GM12878 (cell line): ENCODE measurements around the gene UBR3. TPM values are rescaled to one million over a fixed set of nuclear protein-coding genes. Genes with fewer than 3 reads are reported as not detected.

Experiments
- ATAC-seq: fragments of 200-7000 bp; cut with Tn5 transposase; 3 replicates; pipeline ENCODE4 v1.9.1; 2020; ENCODE audit warnings: mild to moderate bottlenecking, moderate library complexity
- BruUV-seq: library from RNA; stranded (reverse); fragments of 400-500 nt; replicated peaks from 2 replicates; lab custom pipeline; 2021; lab: Mats Ljungman, UMichigan
- CTCF ChIA-PET: fragments of 300-600 bp; sonication (Branson Sonifier 250); formaldehyde crosslinking; extraction: SDS; loops from one replicate; lab custom pipeline; 2021; ENCODE audit warnings: inconsistent platforms; lab: Yijun Ruan, JAX
- POLR2A ChIA-PET: fragments of 350-600 bp; formaldehyde crosslinking; extraction: SDS; loops from one replicate; lab custom pipeline; 2021; ENCODE audit warnings: inconsistent platforms; lab: Charles Lee
- RAD21 ChIA-PET: fragments of 300-600 bp; sonication (Branson Sonifier 250); formaldehyde crosslinking; loops from one replicate; lab custom pipeline; 2023; ENCODE audit warnings: antibody characterized with exemption; ENCODE audit not compliant: unreplicated experiment; lab: Charles Lee
- SMC1A ChIA-PET: fragments of 300-600 bp; sonication (Branson Sonifier 250); formaldehyde crosslinking; loops from one replicate; lab custom pipeline; 2023; ENCODE audit not compliant: unreplicated experiment, uncharacterized antibody; lab: Charles Lee
- DNase-seq: peaks from one replicate; pipeline ENCODE4 v3.0.0-alpha.2; 2011; ENCODE audit warnings: low read depth, low spot score
- FAIRE-seq: peaks from 3 replicates; lab custom pipeline; 2011; peaks lifted over from hg19 to GRCh38; lab: Jason Lieb, UNC
- H2AFZ ChIP-seq: 2 replicates; pipeline ENCODE4 v1.6.0; 2011; ENCODE audit warnings: low read depth, low read length, control low read depth; ENCODE audit not compliant: control insufficient read depth
- H3K27ac ChIP-seq: 2 replicates; pipeline ENCODE4 v1.5.1; 2011; ENCODE audit warnings: control low read depth; ENCODE audit not compliant: control insufficient read depth, insufficient read depth
- H3K27me3 ChIP-seq, 2 experiments: replicated peaks in 1 of 2; 2 replicates each; pipeline versions ENCODE4 v1.6.0 to v1.6.1; 2011; ENCODE audit warnings: low read length in 1 of 2; ENCODE audit not compliant: control insufficient read depth in 2 of 2, insufficient read depth in 2 of 2
- H3K36me3 ChIP-seq, 2 experiments: 2 replicates each; pipeline ENCODE4 v1.5.1; 2011; ENCODE audit warnings: low read length in 1 of 2; ENCODE audit not compliant: control insufficient read depth in 2 of 2, insufficient read depth in 2 of 2
- H3K4me1 ChIP-seq: 2 replicates; pipeline ENCODE4 v1.6.1; 2011; ENCODE audit warnings: mild to moderate bottlenecking, low read length, moderate library complexity, mixed read lengths; ENCODE audit not compliant: control insufficient read depth, insufficient read depth
- H3K4me2 ChIP-seq: 2 replicates; pipeline ENCODE4 v1.6.0; 2011; ENCODE audit warnings: control low read depth; ENCODE audit not compliant: control insufficient read depth, insufficient read depth
- H3K4me3 ChIP-seq: fragments of 200-600 bp; sonication (generic); 2 replicates; pipeline ENCODE4 v1.5.1; 2016
- H3K79me2 ChIP-seq: 2 replicates; pipeline ENCODE4 v1.6.0; 2011; ENCODE audit warnings: low read length; ENCODE audit not compliant: control insufficient read depth, insufficient read depth
- H3K9ac ChIP-seq: 2 replicates; pipeline ENCODE4 v1.8.0; 2011; ENCODE audit warnings: low read length, control low read depth, mixed read lengths; ENCODE audit not compliant: control insufficient read depth, insufficient read depth
- H3K9me3 ChIP-seq: replicated peaks from 3 replicates; pipeline ENCODE4 v1.5.1; 2011; ENCODE audit warnings: mild to moderate bottlenecking, low read length; ENCODE audit not compliant: control insufficient read depth, insufficient read depth
- H4K20me1 ChIP-seq: 2 replicates; pipeline ENCODE4 v1.6.0; 2011; ENCODE audit not compliant: control insufficient read depth, insufficient read depth
- ATF7 ChIP-seq: fragments of 450-650 bp; IDR thresholded peaks from 2 replicates; pipeline ENCODE4 v1.6.1; 2016; ENCODE audit warnings: low read depth, mild to moderate bottlenecking
- CHD1 ChIP-seq: IDR thresholded peaks from 2 replicates; pipeline ENCODE4 v1.6.1; 2012; ENCODE audit warnings: low read depth, low read length, improper control_type of control experiment
- HDAC6 ChIP-seq: fragments of 200-600 bp; sonication (generic); IDR thresholded peaks from one replicate; pipeline ENCODE4 v1.8.0; 2017; ENCODE audit warnings: antibody characterized with exemption; ENCODE audit not compliant: unreplicated experiment
- KAT2A ChIP-seq: conservative IDR thresholded peaks from 2 replicates; pipeline ENCODE4 v1.6.1; 2011; ENCODE audit warnings: low read depth, low read length; ENCODE audit not compliant: control insufficient read depth
- MEF2A ChIP-seq: IDR thresholded peaks from 2 replicates; pipeline ENCODE4 v1.6.1; 2011; ENCODE audit warnings: low read depth, mild to moderate bottlenecking, low read length, moderate library complexity; ENCODE audit not compliant: insufficient read depth
- MXI1 ChIP-seq: fragments of 150-350 bp; IDR thresholded peaks from 2 replicates; pipeline ENCODE4 v1.6.1; 2011; ENCODE audit warnings: low read depth, mild to moderate bottlenecking, inconsistent platforms, low read length, improper control_type of control experiment
- PAX5 ChIP-seq: IDR thresholded peaks from 2 replicates; pipeline ENCODE4 v1.6.1; 2011; ENCODE audit warnings: low read depth, low read length, borderline replicate concordance
- REST ChIP-seq: IDR thresholded peaks from 2 replicates; pipeline ENCODE4 v1.6.1; 2012; ENCODE audit warnings: mild to moderate bottlenecking, low read depth, low read length
- STAT1 ChIP-seq: fragments of 450-650 bp; conservative IDR thresholded peaks from 2 replicates; pipeline ENCODE4 v1.6.1; 2014; ENCODE audit warnings: antibody characterized with exemption, mild to moderate bottlenecking
- SUZ12 ChIP-seq: fragments of 200-600 bp; sonication (generic); IDR thresholded peaks from one replicate; pipeline ENCODE4 v1.6.1; 2018; ENCODE audit warnings: antibody characterized with exemption, mild to moderate bottlenecking; ENCODE audit not compliant: unreplicated experiment
- WGBS: methylation state at CpG from one replicate; pipeline ENCODE4 v1.1.6; 2016; ENCODE audit warnings: low lambda C conversion rate; ENCODE audit not compliant: insufficient replicate concordance, insufficient coverage; ENCODE audit errors: missing lambda C conversion rate; 5-methylcytosine and 5-hydroxymethylcytosine counted together
- in situ Hi-C: fragments of 300-500 bp; cut with MboI; formaldehyde crosslinking; loops from 9 replicates; pipeline ENCODE4 v1.14.3; 2018; ENCODE audit warnings: mixed read lengths
- intact Hi-C: fragments of 100-400 bp; cut with micrococcal nuclease; formaldehyde crosslinking; loops from one replicate; pipeline ENCODE4 v1.14.2; 2022; ENCODE audit not compliant: unreplicated experiment
- polyA plus RNA-seq, 11 experiments: library from polyadenylated mRNA; depleted of rRNA in 4 of 11; unstranded in 6 of 11; stranded (reverse) in 5 of 11; fragments of >200 nt; fragmentation: Nextera tagmentation in 4 of 11; fragmentation: Illumina TruSeq in 1 of 11; extraction: Ambion mirVana in 4 of 11; extraction: Trizol in 1 of 11; gene quantifications; 1 replicate in 1 of 11; 2 replicates in 10 of 11; pipeline versions ENCODE4 v1.2.1 to v1.2.3, GENCODE V29; 2011 to 2016; ENCODE audit warnings: inconsistent platforms in 2 of 11, missing spikeins in 2 of 11, low read depth in 1 of 11
- total RNA-seq, 4 experiments: library from RNA; depleted of rRNA in 3 of 4; stranded (reverse); fragments of >200 nt in 3 of 4; fragmentation: Illumina TruSeq in 1 of 4; extraction: Trizol in 1 of 4; gene quantifications; 2 replicates each; pipeline versions ENCODE4 v1.2.1 to v1.2.3, GENCODE V29; 2013 to 2021
- TF ChIP-seq, protein P1 (sequence below): IDR thresholded peaks from 2 replicates; pipeline ENCODE4 v1.6.1; 2011; ENCODE audit warnings: low read depth, mild to moderate bottlenecking, low read length, moderate library complexity, borderline replicate concordance; ENCODE audit errors: extremely low read depth

UBR3 gene
- total and polyA plus RNA-seq, 10 of the 15 experiments (the other 5 are each of a cell fraction or from before 2014, with no cell fraction given) = 3.8 to 22.9 (median 11.2) TPM

DNA sequence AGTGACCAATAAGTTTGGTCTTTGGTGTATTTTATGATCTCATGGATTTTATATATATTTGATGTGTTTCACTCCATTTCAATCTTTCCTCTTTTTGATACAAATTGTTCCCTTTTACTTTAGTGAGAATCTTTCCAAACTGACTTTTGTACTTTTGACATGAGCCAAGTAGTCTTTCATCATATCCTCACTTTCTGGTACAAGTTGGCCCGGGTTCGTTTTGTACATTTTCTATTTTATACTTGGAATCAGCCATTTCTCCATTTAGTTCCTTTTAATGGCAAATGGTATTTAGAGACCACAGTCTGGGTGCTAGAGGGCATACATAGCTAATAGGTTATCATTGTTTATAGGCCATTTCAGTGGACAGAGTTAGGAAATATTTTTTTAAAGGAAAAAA lies 202.8 kb downstream of the UBR3 start:
- FAIRE-seq (no peak), DNase-seq (no peak), ATAC-seq (no peak)
- Histone ChIP-seq H3K9ac (no peak overlapping the region), H3K9me3 (no peaks in the 10 kb centered on the region; the same call in 1 of the 3 replicates), H2AFZ (no peak overlapping the region), H3K4me1 (no peaks in the 10 kb centered on the region; the same call in 1 of the 2 replicates), H4K20me1 (no peaks in the 10 kb centered on the region), H3K27me3 (no peaks in the 10 kb centered on the region), H3K4me3 (no peak overlapping the region), H3K27ac (no peak overlapping the region), H3K4me2 (no peak overlapping the region), H3K79me2 (no peaks in the 10 kb centered on the region), H3K36me3 (no peaks in the 10 kb centered on the region; a peak in 2 of 4 replicates)
- POLR2A ChIA-PET = interaction anchor here (0.6 kb wide), 1 partner anchor 13 kb away, joined by 3 read pairs; no protein-coding TSS in a partner anchor
- RAD21 ChIA-PET = interaction anchor here (1.0 kb wide), 1 partner anchor 28 kb away, joined by 4 read pairs; no protein-coding TSS in a partner anchor
- WGBS = 98% methylated on average over 2 of the region's 2 CpGs
- no TSS peak for BruUV-seq
- in situ Hi-C loops (no loop called here), intact Hi-C loops (no loop called here)
- SMC1A ChIA-PET = interaction anchor here (1.2 to 1.8 kb wide), 2 partner anchors 9 to 11 kb away, joined by 3 to 4 read pairs; no protein-coding TSS in a partner anchor
- CTCF ChIA-PET = no interaction called here
- TF ChIP-seq MXI1 (no peak), SUZ12 (no peak), MEF2A (no peak), KAT2A (no peak), HDAC6 (no peak), STAT1 (no peak)

- in situ Hi-C loops = no loop called here
- no peak overlapping the region for H3K4me3 ChIP-seq
- no peaks in the 10 kb centered on the region for H3K79me2 ChIP-seq
- FAIRE-seq = no peak
- no TSS peak for BruUV-seq
- no peak for ATAC-seq
- ChIA-PET POLR2A (interaction anchor here (0.5 kb wide), 1 partner anchor 972 kb away, joined by 3 read pairs; no protein-coding TSS in a partner anchor), SMC1A (no interaction called here), CTCF (interaction anchor here (0.6 kb wide), 1 partner anchor 293 kb away, joined by 4 read pairs; no protein-coding TSS in a partner anchor), RAD21 (no interaction called here)
- H3K4me1 ChIP-seq = no peaks in the 10 kb centered on the region
- DNase-seq = no peak
- no peaks in the 10 kb centered on the region for H3K27me3 ChIP-seq
- H4K20me1 ChIP-seq = no peaks in the 10 kb centered on the region
- intact Hi-C loops = no loop called here
- H3K36me3 ChIP-seq = no peaks in the 10 kb centered on the region; a peak in 2 of 4 replicates
- no peak overlapping the region for H2AFZ ChIP-seq
- H3K9me3 ChIP-seq = no peaks in the 10 kb centered on the region; the same call in 1 of the 3 replicates
- WGBS = 100% methylated on average over 1 of the region's 1 CpG
- no peak overlapping the region for H3K4me2 ChIP-seq
- no peak overlapping the region for H3K27ac ChIP-seq
- no peak overlapping the region for H3K9ac ChIP-seq
- no peak for TF ChIP-seq PAX5
- no peak for TF ChIP-seq ATF7
- TF ChIP-seq CHD1 = no peak
- TF ChIP-seq, protein P1, sequence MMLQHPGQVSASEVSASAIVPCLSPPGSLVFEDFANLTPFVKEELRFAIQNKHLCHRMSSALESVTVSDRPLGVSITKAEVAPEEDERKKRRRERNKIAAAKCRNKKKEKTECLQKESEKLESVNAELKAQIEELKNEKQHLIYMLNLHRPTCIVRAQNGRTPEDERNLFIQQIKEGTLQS = no peak
- no peak for TF ChIP-seq REST
- no peak for TF ChIP-seq KAT2A
These were observed 204.0 kb downstream of the UBR3 start for GRCh38 chr2:170031288-170031687.
